Occipital lobe (tissue), 2 donors: ENCODE results near the gene C4orf51. TPM values are rescaled to one million over a fixed set of nuclear protein-coding genes. Genes with fewer than 3 reads are reported as not detected.

Experiments used
- DNase-seq: peaks from one replicate; lab custom pipeline; 2025; lab: John Stamatoyannopoulos, UW
- total RNA-seq: library from RNA; depleted of rRNA; stranded (reverse); fragments of >200 nt; gene quantifications from one replicate; pipeline ENCODE4 v1.2.3, GENCODE V29; 2014

Gene C4orf51
- total RNA-seq, 1 donor from 2014 or later = not detected

- no peak for DNase-seq
These were observed 29.9 kb downstream of the C4orf51 start for GRCh38 chr4:145709843-145710242.

GRCh38 chr4:145716200-145716599 lies 36.3 kb downstream of the C4orf51 start:
- DNase-seq = no peak

- no peak for DNase-seq
These were observed 36.8 kb downstream of the C4orf51 start for GRCh38 chr4:145716661-145717200.

GRCh38 chr4:145719752-145720624 lies 40.0 kb downstream of the C4orf51 start:
- DNase-seq = no peak

GRCh38 chr4:145720656-145721055 lies 40.7 kb downstream of the C4orf51 start:
- no peak for DNase-seq

GRCh38 chr4:145722561-145722960 lies 42.6 kb downstream of the C4orf51 start:
- DNase-seq = no peak

- no peak for DNase-seq
These were observed 43.4 kb downstream of the C4orf51 start for GRCh38 chr4:145723336-145723735.

- no peak for DNase-seq
These were observed 50.1 kb downstream of the C4orf51 start for GRCh38 chr4:145730026-145730425.

GRCh38 chr4:145731028-145731427 lies 51.1 kb downstream of the C4orf51 start:
- DNase-seq = no peak

GRCh38 chr4:145732001-145732815 lies 52.3 kb downstream of the C4orf51 start:
- DNase-seq = no peak

- DNase-seq = peak; percentile 88
These were observed 53.2 kb downstream of the C4orf51 start for GRCh38 chr4:145732895-145733880.

- DNase-seq = no peak
These were observed 54.1 kb downstream of the C4orf51 start for GRCh38 chr4:145734031-145734430.

GRCh38 chr4:145734576-145735346 lies 54.8 kb downstream of the C4orf51 start:
- DNase-seq = peak; percentile 5

- peak; percentile 7 for DNase-seq
These were observed 55.4 kb downstream of the C4orf51 start for GRCh38 chr4:145735347-145735675.

GRCh38 chr4:145735827-145736226 lies 55.9 kb downstream of the C4orf51 start:
- no peak for DNase-seq

- DNase-seq = no peak
These were observed 56.4 kb downstream of the C4orf51 start for GRCh38 chr4:145736241-145736831.

GRCh38 chr4:145739845-145740244 lies 59.9 kb downstream of the C4orf51 start:
- no peak for DNase-seq

- DNase-seq = no peak
These were observed 60.9 kb downstream of the C4orf51 start for GRCh38 chr4:145740806-145741205.

- no peak for DNase-seq
These were observed 63.7 kb downstream of the C4orf51 start for GRCh38 chr4:145743641-145744040.

GRCh38 chr4:145755802-145756201 lies 75.9 kb downstream of the C4orf51 start:
- peak; percentile 19 for DNase-seq
